ENCODE results near the gene SARDH. TPM values are rescaled to one million over a fixed set of nuclear protein-coding genes. Genes with fewer than 3 reads are reported as not detected.

SARDH gene
- total and polyA plus RNA-seq, 2 donors (not counting 3 experiments of a cell fraction or from before 2014, with no cell fraction given): 0.19 to 0.44 TPM

- dilution Hi-C loops (cut with MboI; ENCODE audit: extremely low pct_ligation_motif_present, low sequenced_read_pairs): no loop called here
- Histone ChIP-seq H3K79me2 (ENCODE audit: control insufficient read depth, insufficient read depth, low read length) (no peaks in the 10 kb centered on the region), H3K9me3 (replicated peaks; ENCODE audit: control insufficient read depth, insufficient read depth, low read length) (no peaks in the 10 kb centered on the region), H3K36me3 (ENCODE audit: control insufficient read depth in 2 of 2, extremely low read depth in 1 of 2, insufficient read depth in 2 of 2, low read length in 2 of 2) (no peaks in the 10 kb centered on the region), H3K4me2 (ENCODE audit: insufficient read depth, low read length) (no peak overlapping the region), H2AFZ (ENCODE audit: low read depth, low read length) (no peak overlapping the region), H3K4me1 (ENCODE audit: control insufficient read depth, extremely low read depth, insufficient read depth, low read length) (no peaks in the 10 kb centered on the region), H3K9ac (replicated peaks; ENCODE audit: extremely low read depth, insufficient read depth, low read length) (no peak overlapping the region), H3K27me3 (ENCODE audit: control insufficient read depth in 2 of 2, insufficient read depth in 2 of 2, low read length in 2 of 2) (no peaks in the 10 kb centered on the region), H3K27ac (ENCODE audit: insufficient read depth, low read depth, low read length) (no peak overlapping the region), H3K4me3 (replicated peaks in 1 of 3; ENCODE audit: insufficient read depth in 1 of 3, low read depth in 1 of 3, low read length in 3 of 3) (no peak overlapping the region), H4K20me1 (replicated peaks; ENCODE audit: control insufficient read depth, extremely low read depth, insufficient read depth, low read length) (no peaks in the 10 kb centered on the region), H3K9me1 (replicated peaks; ENCODE audit: control insufficient read depth, extremely low read depth, insufficient read depth, low read length) (no peaks in the 10 kb centered on the region)
- ChIA-PET CTCF (no interaction called here), POLR2A (no interaction called here)
- no peak for TF ChIP-seq MAX (IDR thresholded peaks at IDR 0.05; ENCODE audit: insufficient read depth, insufficient read length)
- no peak for TF ChIP-seq FOS (IDR thresholded peaks at IDR 0.05; ENCODE audit: borderline replicate concordance, insufficient read depth, low read length)
- TF ChIP-seq JUN (IDR thresholded peaks at IDR 0.05; ENCODE audit: borderline replicate concordance, insufficient read depth, insufficient read length, low read depth): no peak
- no peak for TF ChIP-seq GATA2 (IDR thresholded peaks at IDR 0.05; ENCODE audit: insufficient read depth, insufficient read length, low read depth, low read length)
- TF ChIP-seq EZH2 (IDR thresholded peaks at IDR 0.05; ENCODE audit: borderline replicate concordance, low read depth, low read length, severe bottlenecking): no peak
- TF ChIP-seq CTCF (IDR thresholded peaks at IDR 0.05; ENCODE audit: extremely low read depth in 1 of 2, insufficient read depth in 1 of 2, low read depth in 1 of 2, low read length in 2 of 2): no peak
- TF ChIP-seq POLR2A (IDR thresholded peaks at IDR 0.05; ENCODE audit: low read depth, low read length): no peak
- no peak for TF ChIP-seq MYC (IDR thresholded peaks at IDR 0.05; ENCODE audit: low read depth, low read length)
- TF ChIP-seq POLR2AphosphoS5 (IDR thresholded peaks at IDR 0.05; ENCODE audit: insufficient read depth, low read depth, low read length): no peak
- no TSS peak for BruUV-seq (replicated peaks)
- no peak for DNase-seq (ENCODE audit: low read depth, low spot score)
- FAIRE-seq: no peak
- intact Hi-C loops (cut with micrococcal nuclease): no loop called here
Observed at GRCh38 chr9:133635098-133635497, 103.1 kb downstream of the SARDH start.
